Measurements from ENCODE around the gene BNIPL.

The BNIPL gene

DNA sequence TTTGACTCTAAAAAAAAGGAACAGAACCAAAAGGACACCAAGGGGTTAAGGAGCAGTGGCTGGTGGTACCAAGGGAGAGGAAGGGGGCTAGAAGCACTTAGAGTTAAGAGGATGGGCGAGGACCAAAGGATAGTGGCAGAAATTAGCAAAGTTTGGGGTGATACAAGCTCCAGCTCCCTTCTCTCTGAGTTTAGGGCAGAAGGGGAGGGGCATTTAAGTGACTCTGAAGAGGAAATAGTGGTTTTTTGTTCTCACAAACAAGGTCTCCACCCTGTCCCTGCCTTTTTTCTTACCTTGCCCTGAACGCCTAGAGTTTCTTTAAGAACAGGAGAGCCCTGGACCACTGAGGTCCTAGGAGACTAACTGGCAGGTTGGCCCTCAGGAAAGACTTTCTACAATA lies 19.8 kb downstream of the BNIPL start:
- DNase-seq = no peak

DNA sequence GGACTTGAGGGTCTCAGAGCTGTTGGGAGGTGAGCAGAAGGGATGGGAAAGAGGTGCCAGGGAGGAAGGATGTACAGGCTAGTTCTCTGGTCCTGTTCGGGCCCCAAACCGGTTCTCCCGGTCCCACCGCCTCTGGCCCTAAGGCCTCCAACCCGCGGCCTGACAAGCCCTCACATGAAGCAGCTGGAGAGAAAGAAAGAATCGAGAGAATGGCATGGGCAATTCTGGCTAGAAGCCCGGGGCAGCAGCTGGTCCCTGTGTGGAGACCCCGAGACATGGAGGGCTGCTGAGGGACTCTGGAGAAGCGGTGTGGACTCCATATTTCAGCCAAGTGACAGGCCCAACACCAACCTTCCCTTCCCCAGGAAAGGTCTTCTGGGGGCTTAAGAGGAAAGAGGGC lies 22.3 kb downstream of the BNIPL start:
- DNase-seq = peak in 17 of 58 donors; percentile 5 to 63 (median 18)

DNA sequence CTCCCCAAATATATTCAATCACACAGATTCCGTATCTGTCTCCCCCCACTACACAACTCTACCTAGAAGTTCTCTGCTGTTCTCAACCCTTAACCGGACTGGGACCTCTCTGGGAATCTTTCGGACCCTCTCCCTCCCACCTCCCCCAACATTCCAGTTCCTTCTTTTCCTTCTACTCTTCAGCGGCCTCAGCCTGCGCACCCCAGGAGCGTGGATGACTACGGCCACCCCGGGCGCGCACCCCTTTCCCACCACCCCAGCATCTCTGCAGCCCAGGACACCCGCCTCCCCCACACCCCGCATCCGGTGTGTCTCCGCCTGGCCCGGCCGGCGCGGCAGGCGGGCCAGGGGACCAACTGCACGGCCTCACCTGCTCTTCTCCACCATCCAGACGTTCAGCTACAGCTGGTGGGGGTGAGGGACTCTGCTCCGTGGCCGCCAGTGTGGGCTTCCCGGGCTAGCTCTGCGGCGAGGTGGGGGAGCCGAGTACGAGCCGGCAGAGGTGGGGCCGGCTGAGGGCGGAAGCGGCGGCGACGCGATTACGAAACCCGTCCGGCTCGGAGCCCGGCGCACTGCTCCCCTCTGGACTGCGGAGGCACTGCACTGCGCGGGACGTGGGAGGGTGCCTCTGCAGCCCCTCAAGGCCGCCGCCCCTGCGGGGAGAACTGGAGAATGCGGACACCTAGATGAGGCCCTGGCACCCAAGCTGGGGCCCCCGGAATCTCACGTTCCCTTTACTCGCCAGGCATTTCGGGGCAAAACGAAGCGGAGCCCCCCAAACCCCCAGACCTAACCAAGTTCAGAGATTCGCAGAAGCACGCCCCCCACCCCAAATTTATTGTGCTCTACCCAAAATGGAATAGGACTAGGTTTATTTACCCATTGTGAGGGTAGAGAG lies 23.0 kb downstream of the BNIPL start, which contains the start of gene CDC42SE1:
TSS of gene CDC42SE1 (minus strand) at position 514 of the 898 bp plus-strand sequence. CDS start 3,892 bp downstream, outside the sequence.
- peak in 57 of 58 donors; percentile 10 to 83 (median 70) for DNase-seq

DNA sequence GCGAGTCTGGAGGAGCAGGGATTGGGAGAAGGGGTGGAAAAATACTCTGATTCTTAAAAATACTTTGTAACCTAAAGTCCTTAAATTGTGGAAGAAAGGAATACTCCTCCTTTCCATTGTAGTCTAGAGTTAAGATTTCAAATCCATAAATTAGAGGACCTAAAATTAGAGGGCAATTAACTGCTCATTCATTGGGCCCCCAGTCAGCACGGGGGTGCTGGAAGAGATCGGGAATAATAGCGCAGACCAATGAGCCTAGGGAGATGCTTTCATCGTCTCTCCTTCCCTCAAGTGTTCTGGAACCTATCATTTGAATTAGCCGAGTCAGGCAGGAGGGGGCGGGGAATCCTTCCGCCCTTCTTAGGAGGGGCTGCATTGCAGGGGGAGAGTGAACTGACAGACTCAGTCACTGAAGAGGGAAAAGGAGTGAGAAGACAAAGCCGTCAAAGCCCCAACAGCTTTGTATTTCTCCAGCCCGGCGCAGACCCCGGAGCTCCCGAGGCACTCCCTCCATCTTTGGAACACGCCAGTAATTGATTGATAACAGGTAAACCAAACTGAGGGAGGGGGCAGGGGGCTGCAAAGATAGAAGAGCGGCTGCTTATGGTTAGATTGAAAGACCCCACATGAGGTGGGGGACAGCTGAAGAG lies 23.7 kb downstream of the BNIPL start, which contains the start of gene MLLT11:
TSS of gene MLLT11 (plus strand) at position 391 of the 650 bp plus-strand sequence. CDS start 6,828 bp downstream, outside the sequence.
- peak in 56 of 58 donors; percentile 10 to 83 (median 52) for DNase-seq

DNA sequence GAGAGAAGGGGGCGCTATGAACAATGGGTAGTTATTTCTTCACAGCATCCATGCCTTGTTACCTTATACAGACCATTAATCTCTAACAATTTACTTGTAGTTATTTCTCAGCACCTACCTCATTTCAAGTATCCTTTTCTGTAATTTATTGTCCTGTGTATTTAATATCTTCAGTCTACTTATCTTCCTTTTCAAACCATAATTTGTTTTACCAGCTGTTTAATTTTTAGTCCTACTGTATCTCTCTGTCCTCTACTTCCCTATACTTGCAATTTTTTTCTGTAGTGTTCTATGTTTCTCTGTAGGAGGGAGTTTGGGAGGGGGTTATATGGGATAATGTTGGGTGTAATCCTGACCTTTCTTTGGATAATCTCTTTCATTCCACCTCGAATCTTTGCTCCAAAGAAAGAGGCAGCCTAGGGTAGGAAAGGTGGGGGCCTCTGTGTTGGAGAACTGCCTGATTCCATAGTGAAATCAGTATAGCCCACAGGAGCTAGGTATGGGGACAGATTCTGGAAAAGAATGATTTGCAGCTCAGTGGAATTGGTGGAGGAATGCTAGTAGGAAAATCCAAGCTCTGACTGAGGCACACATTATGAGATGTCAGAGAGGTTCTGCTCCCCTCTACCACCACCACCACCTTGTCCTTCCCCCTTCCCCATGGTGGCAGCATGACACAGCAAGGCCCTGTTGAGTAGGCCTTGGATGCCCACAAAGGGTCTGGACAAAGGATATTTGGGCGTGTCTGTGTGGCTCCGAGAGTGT lies 24.5 kb downstream of the BNIPL start:
- peak in 7 of 58 donors; percentile 3 to 23 (median 9) for DNase-seq

DNA sequence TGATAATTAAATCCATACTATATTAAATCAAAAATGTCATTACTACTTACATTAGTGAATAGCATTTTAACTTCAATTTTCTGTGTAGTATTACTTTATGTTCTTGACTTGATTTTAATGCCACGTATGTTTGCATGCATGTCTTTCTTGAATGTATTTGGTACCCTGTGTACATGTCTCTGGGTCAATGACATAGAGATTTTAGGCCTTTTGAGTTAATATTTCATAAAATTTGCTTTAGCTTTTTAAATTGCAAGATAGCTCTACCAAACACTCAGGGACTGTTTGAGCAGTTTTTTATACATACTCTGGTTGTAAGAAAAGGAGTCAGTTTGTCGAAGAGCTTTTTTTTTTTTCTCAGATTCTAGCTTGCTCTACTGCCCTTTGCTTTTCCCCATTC lies 25.3 kb downstream of the BNIPL start:
- no peak for DNase-seq

DNA sequence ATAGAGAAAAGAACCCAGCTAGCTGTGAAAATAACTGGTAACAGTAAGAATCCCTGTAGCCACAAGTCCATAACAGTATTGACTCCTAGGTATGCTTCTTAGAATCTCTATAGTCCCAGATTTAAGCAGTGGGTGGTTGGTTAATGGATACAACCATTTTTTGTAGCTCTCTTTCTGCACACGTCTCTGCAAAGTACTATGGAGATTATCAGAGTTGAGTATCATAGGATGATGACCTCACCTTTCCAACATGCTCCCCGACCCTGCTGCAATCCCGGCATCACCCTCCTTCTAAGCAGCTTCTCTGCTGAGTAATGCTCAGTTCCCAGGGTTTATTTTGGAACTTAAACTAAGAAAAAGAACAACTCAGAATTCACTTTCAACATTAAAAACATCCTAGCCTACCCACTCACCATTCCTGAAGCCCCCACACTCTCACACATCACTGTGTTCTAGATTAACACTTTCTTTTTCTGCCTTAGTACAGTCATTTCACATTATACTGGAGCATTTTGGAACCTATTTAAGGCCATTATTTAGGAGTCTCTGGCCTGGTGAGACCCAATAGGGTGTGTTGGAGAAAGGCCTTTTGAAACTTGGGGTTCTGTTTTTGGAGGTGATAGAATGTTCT lies 26.5 kb downstream of the BNIPL start:
- DNase-seq = no peak

DNA sequence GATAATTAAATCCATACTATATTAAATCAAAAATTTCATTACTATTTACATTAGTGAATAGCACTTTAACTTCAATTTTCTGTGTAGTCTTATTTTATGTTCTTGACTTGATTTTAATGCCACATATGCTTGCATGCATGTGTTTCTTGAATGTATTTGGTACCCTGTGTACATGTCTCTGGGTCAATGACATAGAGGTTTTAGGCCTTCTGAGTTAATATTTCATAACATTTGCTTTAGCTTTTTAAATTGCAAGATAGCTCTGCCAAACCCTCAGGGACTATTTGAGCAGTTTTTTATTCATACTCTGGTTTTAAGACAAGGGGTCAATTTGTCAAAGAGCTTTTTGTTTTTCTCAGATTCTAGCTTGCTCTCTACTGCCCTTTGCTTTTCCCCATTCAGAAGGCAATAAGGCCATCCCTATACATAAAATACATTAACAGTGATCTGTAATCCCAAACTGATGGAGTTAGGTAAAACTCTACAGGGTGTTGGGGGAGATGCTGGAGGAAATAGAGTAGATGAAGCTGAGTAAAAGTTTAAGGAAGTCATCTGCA lies 28.8 kb downstream of the BNIPL start:
- DNase-seq = no peak

DNA sequence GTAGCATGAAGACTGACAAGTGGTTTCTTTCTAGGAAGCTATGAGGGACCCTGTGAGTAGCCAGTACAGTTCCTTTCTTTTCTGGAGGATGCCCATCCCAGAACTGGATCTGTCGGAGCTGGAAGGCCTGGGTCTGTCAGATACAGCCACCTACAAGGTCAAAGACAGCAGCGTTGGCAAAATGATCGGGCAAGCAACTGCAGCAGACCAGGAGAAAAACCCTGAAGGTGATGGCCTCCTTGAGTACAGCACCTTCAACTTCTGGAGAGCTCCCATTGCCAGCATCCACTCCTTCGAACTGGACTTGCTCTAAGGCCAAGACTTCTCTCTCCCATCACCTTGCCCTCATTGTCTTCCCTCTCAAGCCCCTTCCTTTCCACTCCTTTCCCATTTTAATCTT lies 30.8 kb downstream of the BNIPL start:
- DNase-seq = no peak

DNA sequence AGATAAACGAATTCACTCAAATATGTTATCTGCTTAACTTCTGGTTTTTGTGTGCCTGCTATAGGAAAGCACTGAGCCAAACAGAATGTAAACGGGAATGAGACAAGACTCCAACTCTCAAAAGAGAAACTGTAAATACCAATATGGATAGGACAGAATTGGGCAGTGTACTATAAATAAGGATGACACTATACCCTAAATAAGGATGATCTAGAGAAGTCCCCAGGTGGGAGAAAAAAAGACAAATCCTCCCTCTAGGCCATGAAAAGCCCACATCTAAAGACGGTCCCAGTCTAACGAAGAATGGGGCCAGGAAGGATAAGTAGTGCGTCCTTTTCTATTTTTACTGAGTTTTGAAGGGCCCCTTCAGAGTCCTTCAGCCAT lies 32.7 kb downstream of the BNIPL start:
- DNase-seq = no peak

DNA sequence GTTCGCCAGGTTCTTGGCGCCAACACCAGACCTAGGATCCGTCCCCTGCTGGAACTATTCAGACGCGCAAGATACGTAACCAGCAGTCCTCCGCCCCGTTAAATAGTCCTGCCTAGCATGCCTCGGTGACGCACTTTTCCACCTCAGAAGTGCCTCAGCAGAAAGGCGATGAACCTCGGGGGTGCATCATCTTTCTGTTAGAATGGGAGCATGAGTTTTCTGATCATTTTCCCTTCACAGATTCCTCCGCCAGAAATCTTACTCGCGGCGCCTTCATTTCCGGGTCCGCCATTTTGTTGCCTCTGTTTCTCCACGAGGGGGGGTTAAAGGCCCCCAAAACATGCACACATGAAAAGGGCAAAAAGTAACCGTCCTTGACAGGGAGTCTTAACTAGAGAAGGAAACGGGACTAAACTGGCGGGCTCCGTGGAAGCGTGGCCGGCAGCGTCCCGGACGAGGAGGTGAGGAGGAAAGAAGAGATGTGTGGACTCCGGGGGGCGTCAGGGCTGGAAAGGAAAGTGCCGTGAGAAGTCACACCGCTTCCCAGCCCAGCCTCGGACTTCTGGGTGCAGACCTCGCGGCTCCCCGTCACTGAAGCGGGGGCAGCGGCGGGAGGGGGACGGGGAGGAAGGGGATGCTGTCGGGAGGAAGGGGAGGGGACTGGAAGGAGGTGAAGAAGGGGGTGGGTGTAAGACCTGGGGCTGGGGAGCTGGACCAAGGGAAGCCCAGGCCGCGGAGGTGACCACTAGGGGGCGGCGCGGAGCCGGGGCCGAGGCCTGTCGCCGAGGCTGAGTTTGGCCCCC lies 34.3 kb downstream of the BNIPL start, which contains the start of gene GABPB2:
TSS of gene GABPB2 (plus strand) at position 288 of the 803 bp plus-strand sequence. CDS start 17,429 bp downstream, outside the sequence.
- peak; percentile 52 to 94 (median 86) for DNase-seq

DNA sequence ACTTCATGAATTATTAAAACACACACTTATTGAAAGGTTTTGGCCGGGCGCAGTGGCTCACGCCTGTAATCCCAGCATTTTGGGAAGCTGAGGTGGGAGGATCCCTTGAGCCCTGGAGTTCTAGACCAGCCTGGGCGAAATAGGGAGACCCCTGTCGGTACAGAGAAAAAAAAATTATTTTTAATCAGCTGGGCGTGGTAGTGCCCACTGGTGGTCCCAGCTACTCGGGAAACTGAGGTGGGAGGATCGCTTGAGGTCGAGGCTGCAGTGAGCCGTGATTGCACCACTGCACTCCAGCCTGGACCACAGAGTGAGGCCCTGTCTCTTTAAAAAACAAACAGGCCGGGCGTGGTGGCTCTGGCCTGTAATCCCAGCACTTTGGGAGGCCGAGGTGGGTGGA lies 35.8 kb downstream of the BNIPL start:
- no peak for DNase-seq

DNA sequence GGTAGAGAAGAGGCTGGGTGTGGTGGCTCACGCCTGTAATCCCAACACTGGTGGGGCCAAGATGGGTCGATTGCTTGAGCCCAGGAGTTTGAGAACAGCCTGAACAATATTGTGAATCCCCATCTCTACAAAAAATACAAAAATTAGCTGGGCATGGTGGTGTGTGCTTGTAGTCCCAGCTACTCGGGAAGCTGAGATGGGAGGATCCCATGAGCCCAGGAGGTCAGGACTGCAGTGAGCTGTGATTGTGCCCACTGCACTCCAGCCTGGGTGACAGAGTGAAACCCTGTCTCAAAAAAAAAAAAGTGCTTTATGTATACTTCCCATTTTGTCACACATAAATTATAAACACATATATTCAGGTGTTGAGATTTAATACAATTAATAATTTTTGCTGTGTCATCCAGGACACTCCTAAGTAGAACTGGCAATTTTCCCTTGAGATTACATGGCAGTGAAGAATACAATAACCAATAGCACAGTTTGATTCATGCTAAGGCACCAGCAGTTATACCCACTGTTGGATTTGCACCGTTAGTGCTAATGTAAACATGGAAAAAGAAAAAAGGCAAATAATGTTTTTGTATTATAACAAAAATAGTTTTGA lies 49.7 kb downstream of the BNIPL start:
- no peak for DNase-seq

Data from anterior cingulate cortex (tissue), 58 donors.